ENCODE measurements around the gene TLK2. TPM values are rescaled to one million over a fixed set of nuclear protein-coding genes. Genes with fewer than 3 reads are reported as not detected.

The TLK2 gene
- polyA plus RNA-seq, 1 of the 3 experiments (the other 2 are of a cell fraction), result 51.9 TPM

DNA sequence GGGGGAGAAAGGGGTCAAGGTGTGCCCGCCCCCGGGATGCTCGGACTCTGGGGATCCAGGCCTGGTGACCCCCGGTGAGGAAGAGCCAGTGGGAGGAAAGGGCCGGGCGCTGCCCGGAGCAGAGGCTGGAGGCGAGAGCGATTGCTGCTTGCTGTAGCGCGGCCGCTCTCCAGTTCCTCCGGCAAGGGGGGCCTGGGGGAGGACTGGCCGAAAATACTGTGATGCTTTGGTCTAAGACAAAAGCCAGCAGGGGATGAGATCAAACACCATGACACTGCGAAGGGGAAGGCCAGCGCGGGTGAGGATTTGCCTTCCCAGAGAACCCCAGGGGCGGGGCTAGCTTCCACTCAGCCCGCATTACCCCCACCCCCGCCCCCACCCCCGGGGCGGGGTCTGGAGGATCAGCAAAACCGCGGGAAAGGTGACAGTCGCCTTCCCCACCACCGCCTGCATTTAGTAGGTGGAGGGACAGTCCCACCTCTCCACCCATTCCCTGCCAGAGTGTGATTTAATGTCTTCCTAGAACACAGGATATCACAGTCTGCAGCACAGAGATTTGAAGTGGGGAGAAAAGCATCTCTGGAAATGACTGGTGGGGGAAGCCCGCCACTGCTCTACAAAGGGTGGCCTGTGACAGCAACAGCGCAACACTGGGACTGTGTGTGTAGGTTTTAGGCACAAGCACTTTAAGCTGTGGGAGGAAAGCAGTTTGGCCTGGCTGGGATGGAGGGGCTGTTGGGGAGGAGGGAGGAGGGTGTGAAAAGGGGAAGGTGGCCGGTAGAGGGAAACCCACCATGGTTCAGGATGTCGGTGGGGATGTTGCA is 174.6 kb downstream of the TLK2 start (continued):
- TF ChIP-seq, protein P1, sequence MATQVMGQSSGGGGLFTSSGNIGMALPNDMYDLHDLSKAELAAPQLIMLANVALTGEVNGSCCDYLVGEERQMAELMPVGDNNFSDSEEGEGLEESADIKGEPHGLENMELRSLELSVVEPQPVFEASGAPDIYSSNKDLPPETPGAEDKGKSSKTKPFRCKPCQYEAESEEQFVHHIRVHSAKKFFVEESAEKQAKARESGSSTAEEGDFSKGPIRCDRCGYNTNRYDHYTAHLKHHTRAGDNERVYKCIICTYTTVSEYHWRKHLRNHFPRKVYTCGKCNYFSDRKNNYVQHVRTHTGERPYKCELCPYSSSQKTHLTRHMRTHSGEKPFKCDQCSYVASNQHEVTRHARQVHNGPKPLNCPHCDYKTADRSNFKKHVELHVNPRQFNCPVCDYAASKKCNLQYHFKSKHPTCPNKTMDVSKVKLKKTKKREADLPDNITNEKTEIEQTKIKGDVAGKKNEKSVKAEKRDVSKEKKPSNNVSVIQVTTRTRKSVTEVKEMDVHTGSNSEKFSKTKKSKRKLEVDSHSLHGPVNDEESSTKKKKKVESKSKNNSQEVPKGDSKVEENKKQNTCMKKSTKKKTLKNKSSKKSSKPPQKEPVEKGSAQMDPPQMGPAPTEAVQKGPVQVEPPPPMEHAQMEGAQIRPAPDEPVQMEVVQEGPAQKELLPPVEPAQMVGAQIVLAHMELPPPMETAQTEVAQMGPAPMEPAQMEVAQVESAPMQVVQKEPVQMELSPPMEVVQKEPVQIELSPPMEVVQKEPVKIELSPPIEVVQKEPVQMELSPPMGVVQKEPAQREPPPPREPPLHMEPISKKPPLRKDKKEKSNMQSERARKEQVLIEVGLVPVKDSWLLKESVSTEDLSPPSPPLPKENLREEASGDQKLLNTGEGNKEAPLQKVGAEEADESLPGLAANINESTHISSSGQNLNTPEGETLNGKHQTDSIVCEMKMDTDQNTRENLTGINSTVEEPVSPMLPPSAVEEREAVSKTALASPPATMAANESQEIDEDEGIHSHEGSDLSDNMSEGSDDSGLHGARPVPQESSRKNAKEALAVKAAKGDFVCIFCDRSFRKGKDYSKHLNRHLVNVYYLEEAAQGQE (IDR thresholded peaks at IDR 0.05; ENCODE audit: low read depth, low read length), result 0 out of 2 replicates have a peak, but pooled peaks have one; percentile 3
- peak; percentile 52; the same call in 1 of the 2 replicates for TF ChIP-seq POLR2AphosphoS5 (IDR thresholded peaks at IDR 0.05; ENCODE audit: low read depth, low read length)
- TF ChIP-seq TCF12 (IDR thresholded peaks at IDR 0.05), result no peak
- TF ChIP-seq USF2 (IDR thresholded peaks at IDR 0.05; ENCODE audit: borderline replicate concordance, low read depth, low read length), result no peak
- no peak for TF ChIP-seq ELF1 (IDR thresholded peaks at IDR 0.05)
- no peak for TF ChIP-seq FOXM1 (IDR thresholded peaks at IDR 0.05; ENCODE audit: low read depth)
- TF ChIP-seq CTCF (IDR thresholded peaks at IDR 0.05), result no peak
- TF ChIP-seq RXRA (IDR thresholded peaks at IDR 0.05; ENCODE audit: borderline replicate concordance, low read depth), result no peak
- no peak for TF ChIP-seq NRF1 (IDR thresholded peaks at IDR 0.05; ENCODE audit: low read depth, low read length)

- peak overlapping the region; percentile 96 for H3K4me2 ChIP-seq
- TF ChIP-seq MAX (IDR thresholded peaks at IDR 0.05; ENCODE audit: low read depth), result no peak
- no peak for TF ChIP-seq GABPA (IDR thresholded peaks at IDR 0.05; ENCODE audit: low read depth)
- TF ChIP-seq TCF12 (IDR thresholded peaks at IDR 0.05), result peak; percentile 96
- no peak for TF ChIP-seq TEAD4 (IDR thresholded peaks at IDR 0.05; ENCODE audit: borderline replicate concordance, insufficient read depth)
- no peak for TF ChIP-seq SIN3A (IDR thresholded peaks at IDR 0.05; ENCODE audit: borderline replicate concordance, low read depth, low read length)
- TF ChIP-seq MXI1 (IDR thresholded peaks at IDR 0.05; ENCODE audit: low read depth, low read length), result 0 out of 2 replicates have a peak, but pooled peaks have one; percentile 32
- no peak for TF ChIP-seq FOSL2 (IDR thresholded peaks at IDR 0.05; ENCODE audit: borderline replicate concordance, low read depth)
- TF ChIP-seq RXRA (IDR thresholded peaks at IDR 0.05; ENCODE audit: borderline replicate concordance, low read depth), result peak; percentile 98
- TF ChIP-seq FOXJ3 (CRISPR knock-in tag; IDR thresholded peaks at IDR 0.05), result 0 out of 2 replicates have a peak, but pooled peaks have one; percentile 39
- no peak for TF ChIP-seq GATA2 (CRISPR knock-in tag; IDR thresholded peaks at IDR 0.05)
- no peak for TF ChIP-seq USF2 (IDR thresholded peaks at IDR 0.05; ENCODE audit: borderline replicate concordance, low read depth, low read length)
Observed at GRCh38 chr17:62653826-62654761, 175.5 kb downstream of the TLK2 start.

More at GRCh38 chr17:62653826-62654761, 175.5 kb downstream of the TLK2 start:
- no peak overlapping the region for H2AFZ ChIP-seq (ENCODE audit: low read depth)
- H3K36me3 ChIP-seq (replicated peaks in 1 of 2; ENCODE audit: control insufficient read depth in 1 of 2, insufficient read depth in 2 of 2, low read length in 1 of 2), result peaks cover 12 to 43% of the 10 kb centered on the region in 2 experiments
- H3K9me2 ChIP-seq, result no peaks in the 10 kb centered on the region
- H3K4me1 ChIP-seq (ENCODE audit: control insufficient read depth in 1 of 2, insufficient read depth in 2 of 2, low read depth in 1 of 2, low read length in 1 of 2), result peaks cover 25 to 39% of the 10 kb centered on the region in 2 experiments
- H3K9me3 ChIP-seq, result no peaks in the 10 kb centered on the region
- H3K4me3 ChIP-seq (ENCODE audit: low read depth in 2 of 2, low read length in 1 of 2), result 0 out of 4 replicates have a peak overlapping the region, but pooled peaks of 1 of the 2 experiments have one; percentile 60
- POLR2A ChIA-PET, result interaction anchor here (1.0 to 2.1 kb wide), 2 partner anchors 25 to 26 kb away, joined by 4 to 5 read pairs; no protein-coding TSS in a partner anchor
- CTCF ChIA-PET, result interaction anchor here (0.9 to 5.6 kb wide), 2 partner anchors 19 to 88 kb away, joined by 3 to 27 read pairs; no protein-coding TSS in a partner anchor
- H3K27me3 ChIP-seq (ENCODE audit: insufficient read depth), result no peaks in the 10 kb centered on the region
- 62% methylated on average over 19 of the region's 19 CpGs for WGBS (ENCODE audit: low lambda C conversion rate)
- H4K20me1 ChIP-seq (ENCODE audit: insufficient read depth), result peaks cover 23% of the 10 kb centered on the region
- H3K27ac ChIP-seq (ENCODE audit: low read depth in 2 of 2, low read length in 1 of 2), result peak overlapping the region; percentile 88 to 93
- DNase-seq, result peak; percentile 88
- peaks cover 100% of the 10 kb centered on the region for H3K79me2 ChIP-seq (ENCODE audit: insufficient read depth)
- peaks cover 38% of the 10 kb centered on the region for H3F3A ChIP-seq (replicated peaks; ENCODE audit: insufficient read depth)
- no peak overlapping the region; the same call in 1 of the 2 replicates for H3K9ac ChIP-seq

Measured in SK-N-SH (cell line).